ENCODE data around the gene PLXDC1. TPM values are rescaled to one million over a fixed set of nuclear protein-coding genes. Genes with fewer than 3 reads are reported as not detected.

The PLXDC1 gene
- total RNA-seq, 6 experiments from 2014 or later, result 0.11 to 1.6 (median 0.54) TPM

GRCh38 chr17:39018267-39019134, 132.9 kb downstream of the PLXDC1 start:
- H3K27me3 ChIP-seq, result no peaks in the 10 kb centered on the region
- H3K9me3 ChIP-seq, result no peaks in the 10 kb centered on the region
- DNase-seq (no peak), ATAC-seq (no peak)
- peaks cover 0 to 4% (median 0%) of the 10 kb centered on the region in 4 donors for H3K4me1 ChIP-seq
- no peaks in the 10 kb centered on the region for H3K36me3 ChIP-seq
- WGBS (ENCODE audit: insufficient coverage, low coverage, low lambda C conversion rate, missing lambda C conversion rate), result 76% methylated on average over 11 of the region's 11 CpGs
- H3K4me3 ChIP-seq, result no peak overlapping the region
- no peak overlapping the region for H3K27ac ChIP-seq
- TF ChIP-seq POLR2A (IDR thresholded peaks at IDR 0.05), result no peak
- no peak for TF ChIP-seq CTCF (IDR thresholded peaks at IDR 0.05)
- intact Hi-C loops (cut with DNase I), result no loop called here

GRCh38 chr17:39016193-39017153, 135.0 kb downstream of the PLXDC1 start:
- ATAC-seq, result no peak
- WGBS (ENCODE audit: insufficient coverage, low coverage, low lambda C conversion rate, missing lambda C conversion rate), result 54% methylated on average over 9 of the region's 9 CpGs
- H3K27ac ChIP-seq, result no peak overlapping the region

GRCh38 chr17:39015546-39015935, 135.9 kb downstream of the PLXDC1 start:
- WGBS (ENCODE audit: insufficient coverage, low coverage, low lambda C conversion rate, missing lambda C conversion rate), result 80% methylated on average over 4 of the region's 11 CpGs

More at GRCh38 chr17:39016193-39017153, 135.0 kb downstream of the PLXDC1 start:
- no peaks in the 10 kb centered on the region for H3K9me3 ChIP-seq
- H3K36me3 ChIP-seq, result no peaks in the 10 kb centered on the region
- no peaks in the 10 kb centered on the region for H3K27me3 ChIP-seq
- peaks cover 0 to 4% (median 0%) of the 10 kb centered on the region in 4 donors for H3K4me1 ChIP-seq
- H3K4me3 ChIP-seq, result no peak overlapping the region
- TF ChIP-seq CTCF (IDR thresholded peaks at IDR 0.05) (no peak), POLR2A (IDR thresholded peaks at IDR 0.05) (no peak)
- DNase-seq, result no peak
- intact Hi-C loops (cut with DNase I), result no loop called here

More at GRCh38 chr17:39015546-39015935, 135.9 kb downstream of the PLXDC1 start:
- DNase-seq (no peak), ATAC-seq (no peak)
- no peak overlapping the region for H3K4me3 ChIP-seq
- no peaks in the 10 kb centered on the region for H3K36me3 ChIP-seq
- H3K27ac ChIP-seq, result no peak overlapping the region
- H3K4me1 ChIP-seq, result peaks cover 0 to 4% (median 0%) of the 10 kb centered on the region in 4 donors
- no peaks in the 10 kb centered on the region for H3K27me3 ChIP-seq
- TF ChIP-seq CTCF (IDR thresholded peaks at IDR 0.05) (no peak), POLR2A (IDR thresholded peaks at IDR 0.05) (no peak)
- intact Hi-C loops (cut with DNase I), result no loop called here
- no peaks in the 10 kb centered on the region for H3K9me3 ChIP-seq

All from right lobe of liver (tissue), 6 donors.